HG03460 (cell line): ENCODE data around the gene SLC35E4.

Source experiments
- ATAC-seq: cut with Tn5 transposase; IDR thresholded peaks from one replicate; pipeline ENCODE4 v1.9.1; 2021; ENCODE audit not compliant: unreplicated experiment

SLC35E4 gene

DNA sequence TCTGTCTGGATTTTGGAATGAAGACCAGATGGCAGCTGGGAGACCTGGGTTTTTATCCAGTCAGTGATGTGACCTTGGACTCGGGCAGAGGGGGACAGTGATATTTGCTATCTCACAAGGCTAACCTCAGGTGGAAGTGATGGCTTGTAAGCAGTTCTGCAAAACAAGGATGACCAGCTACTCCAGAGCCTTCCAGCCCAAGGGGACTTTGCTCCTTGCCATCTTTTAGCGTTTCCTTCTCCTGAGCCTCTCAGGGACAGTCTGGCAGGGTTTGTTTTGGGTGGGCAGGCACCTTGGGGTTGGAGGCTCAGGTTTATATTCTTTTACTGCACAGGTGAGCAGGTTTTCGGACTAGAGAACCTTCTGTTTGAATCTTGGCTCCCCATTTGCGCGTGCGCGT, 49.6 kb downstream of the SLC35E4 start:
- no peak for ATAC-seq

DNA sequence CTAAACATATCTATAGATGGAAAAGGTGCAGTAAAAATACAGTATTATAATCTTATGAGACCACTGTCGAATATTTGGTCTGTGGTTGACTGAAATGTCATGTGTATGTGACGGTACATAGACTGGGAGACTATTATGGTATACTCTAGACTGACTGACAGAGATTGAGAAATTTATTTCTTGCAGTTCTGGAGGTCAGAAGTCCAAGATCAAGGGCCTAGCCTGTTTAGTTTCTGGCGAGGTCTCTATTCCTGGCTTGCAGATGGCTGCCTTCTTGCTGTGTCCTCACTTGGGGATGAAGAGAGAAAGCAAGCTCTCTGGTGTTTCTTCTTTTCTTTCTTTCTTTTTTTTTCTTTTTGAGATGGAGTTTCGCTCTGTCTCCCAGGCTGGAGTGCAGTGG, 51.8 kb downstream of the SLC35E4 start:
- ATAC-seq, result no peak

DNA sequence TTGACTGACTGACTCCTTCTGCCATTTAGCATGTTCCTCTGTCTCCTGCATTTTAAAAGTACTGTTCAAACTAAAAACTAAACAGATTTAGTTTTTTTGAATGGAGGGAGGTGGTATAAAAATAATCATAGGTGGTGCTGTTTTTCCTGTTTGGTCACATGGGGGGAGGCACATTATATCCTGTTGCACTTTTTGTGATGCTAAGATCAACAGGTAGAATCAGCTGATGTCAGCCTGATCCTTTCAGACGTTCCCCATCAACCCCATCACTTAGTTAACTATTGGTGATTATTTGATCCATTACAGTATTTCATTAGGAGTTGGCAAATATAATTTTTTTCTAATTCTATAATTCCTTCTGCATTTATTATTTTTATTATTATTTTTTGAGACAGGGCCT, 54.0 kb downstream of the SLC35E4 start:
- ATAC-seq, result no peak

DNA sequence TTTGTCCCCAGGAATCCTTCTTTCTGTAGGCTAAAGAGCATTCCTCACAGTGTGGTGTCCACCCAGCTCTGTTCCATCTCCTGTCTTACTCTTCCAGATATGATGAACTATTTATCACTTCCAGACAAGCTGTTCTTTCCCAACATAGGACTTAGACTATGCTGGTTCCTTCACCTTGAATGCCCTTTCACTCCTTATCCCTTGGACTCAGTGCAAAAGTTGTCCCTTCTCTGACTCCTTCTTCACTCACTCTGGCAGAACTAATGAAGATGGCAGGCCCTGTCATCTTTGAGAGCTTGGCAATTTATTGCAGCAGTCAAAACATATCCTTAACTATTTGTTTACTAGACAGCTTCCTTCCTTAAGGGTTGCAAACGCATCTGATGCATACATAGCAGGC, 55.6 kb downstream of the SLC35E4 start:
- no peak for ATAC-seq

DNA sequence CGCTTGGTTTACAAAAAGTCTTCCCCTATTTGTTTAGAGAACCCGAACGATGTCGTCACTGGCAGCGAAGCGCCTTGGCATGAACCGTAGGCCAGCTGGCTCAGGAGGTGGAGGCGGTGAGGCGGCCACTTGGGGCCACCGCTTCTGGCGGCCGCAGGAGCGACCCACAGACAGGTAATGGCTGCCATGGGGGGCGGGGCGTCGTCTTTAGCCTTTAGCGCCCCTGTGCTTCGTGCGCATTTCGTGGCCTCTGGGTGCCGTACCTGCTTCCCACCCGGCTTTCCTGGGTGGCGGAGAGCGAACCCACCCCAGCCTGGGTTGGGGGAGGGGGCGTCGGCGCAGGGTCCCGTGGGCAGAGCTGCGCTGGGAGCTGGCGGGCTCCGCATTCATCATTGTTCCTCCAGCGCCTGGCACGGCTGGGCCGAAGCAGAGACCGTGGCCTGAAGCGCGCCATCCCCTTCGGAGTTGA, 58.6 kb downstream of the SLC35E4 start:
- ATAC-seq, result no peak

DNA sequence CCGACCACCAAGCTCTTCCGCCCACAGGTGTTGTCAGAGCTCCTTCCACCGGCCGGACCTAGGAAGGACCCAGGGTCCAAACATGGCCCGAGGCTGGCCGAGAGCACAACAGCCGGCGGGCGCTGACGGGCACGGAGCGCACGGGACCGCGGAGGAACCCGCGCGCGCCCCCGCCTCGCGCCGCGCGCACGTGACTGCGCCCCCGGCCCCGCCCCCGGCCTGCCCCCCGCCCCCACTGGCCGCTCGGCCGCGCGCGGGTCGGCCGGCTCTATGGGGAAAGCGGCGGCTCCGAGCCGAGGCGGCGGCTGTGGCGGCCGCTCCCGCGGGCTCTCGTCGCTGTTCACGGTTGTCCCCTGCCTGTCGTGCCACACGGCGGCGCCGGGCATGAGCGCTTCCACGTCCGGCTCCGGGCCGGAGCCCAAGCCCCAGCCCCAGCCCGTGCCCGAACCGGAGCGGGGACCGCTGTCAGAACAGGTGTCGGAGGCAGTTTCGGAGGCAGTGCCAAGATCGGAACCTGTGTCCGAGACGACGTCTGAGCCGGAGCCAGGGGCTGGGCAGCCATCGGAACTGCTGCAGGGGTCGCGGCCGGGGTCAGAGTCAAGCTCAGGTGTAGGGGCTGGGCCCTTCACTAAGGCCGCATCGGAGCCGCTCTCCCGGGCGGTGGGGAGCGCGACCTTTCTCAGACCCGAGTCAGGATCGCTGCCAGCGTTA, 59.2 kb downstream of the SLC35E4 start, which contains the start of gene OSBP2:
TSS of gene OSBP2 (plus strand) at position 235 of the 711 bp plus-strand sequence. CDS start at position 271, 36 bp downstream.
- ATAC-seq, result no peak

DNA sequence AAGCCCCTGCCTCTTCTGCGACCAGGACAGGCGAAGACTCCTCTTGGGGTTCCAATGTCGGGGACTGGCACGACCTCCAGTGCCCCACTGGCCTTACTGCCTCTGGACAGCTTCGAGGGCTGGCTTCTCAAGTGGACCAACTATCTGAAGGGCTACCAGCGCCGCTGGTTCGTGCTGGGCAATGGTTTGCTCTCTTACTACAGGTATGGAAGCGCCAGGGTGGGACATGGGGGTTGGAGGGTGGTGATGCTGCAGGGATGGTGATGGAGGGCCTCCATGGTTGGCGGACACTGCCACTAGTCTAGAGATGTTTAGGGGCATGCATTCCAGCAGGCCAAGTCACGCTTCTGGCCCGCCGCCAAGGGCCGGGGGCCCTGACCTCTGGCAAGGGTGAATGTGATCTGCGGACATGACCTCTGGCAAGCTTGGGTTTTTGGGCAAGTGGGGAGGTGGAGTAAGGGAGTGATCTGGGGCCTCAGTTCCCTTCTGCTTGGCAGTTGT, 59.8 kb downstream of the SLC35E4 start:
- no peak for ATAC-seq

DNA sequence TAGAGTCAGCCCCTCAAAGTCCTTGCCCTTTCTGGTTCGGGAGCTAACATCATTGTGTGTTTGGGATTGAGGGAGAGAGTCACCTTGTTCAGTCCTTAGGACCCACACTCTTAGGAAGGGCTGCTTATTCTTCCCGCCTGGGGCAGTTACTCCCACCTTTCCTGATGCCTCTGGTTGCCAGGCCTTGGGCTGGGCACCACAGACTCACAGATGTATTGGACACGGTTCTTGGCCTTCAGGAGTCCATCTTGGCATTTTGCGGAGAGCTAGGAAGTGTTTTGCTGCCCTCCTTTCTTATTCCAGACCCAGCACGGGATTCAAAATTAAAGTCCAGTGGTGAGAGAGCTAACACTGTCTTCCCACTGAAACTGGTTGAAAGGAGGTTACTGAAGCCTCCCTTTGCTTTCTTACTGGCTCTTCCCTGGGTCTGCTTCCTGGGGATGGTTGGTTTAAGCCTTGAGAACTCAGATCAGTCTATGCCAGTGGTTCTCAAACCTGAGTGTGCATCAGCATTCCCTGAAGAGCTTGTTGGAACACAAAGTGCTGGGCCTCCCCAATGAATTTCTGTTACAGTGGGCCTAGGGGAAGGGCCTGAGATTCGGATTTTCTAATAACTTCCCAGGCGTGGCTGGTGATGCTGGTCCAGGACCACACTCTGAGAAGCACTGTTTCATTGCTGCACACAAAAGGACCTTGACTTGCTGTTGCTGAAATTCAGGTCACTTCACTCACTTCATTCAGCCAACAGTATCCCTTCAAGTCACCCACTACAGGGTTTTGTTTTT, 60.5 kb downstream of the SLC35E4 start:
- no peak for ATAC-seq
